Measurements from ENCODE around the gene PRXL2C.
A peak's percentile ranks its signal among the peaks of the same experiment; 100 is the strongest.
"Not testable (repeated sequence)": the region's sequence is repeated elsewhere in the genome, so short reads cannot be mapped to it uniquely, and the experiment has no call there.

PRXL2C gene

DNA sequence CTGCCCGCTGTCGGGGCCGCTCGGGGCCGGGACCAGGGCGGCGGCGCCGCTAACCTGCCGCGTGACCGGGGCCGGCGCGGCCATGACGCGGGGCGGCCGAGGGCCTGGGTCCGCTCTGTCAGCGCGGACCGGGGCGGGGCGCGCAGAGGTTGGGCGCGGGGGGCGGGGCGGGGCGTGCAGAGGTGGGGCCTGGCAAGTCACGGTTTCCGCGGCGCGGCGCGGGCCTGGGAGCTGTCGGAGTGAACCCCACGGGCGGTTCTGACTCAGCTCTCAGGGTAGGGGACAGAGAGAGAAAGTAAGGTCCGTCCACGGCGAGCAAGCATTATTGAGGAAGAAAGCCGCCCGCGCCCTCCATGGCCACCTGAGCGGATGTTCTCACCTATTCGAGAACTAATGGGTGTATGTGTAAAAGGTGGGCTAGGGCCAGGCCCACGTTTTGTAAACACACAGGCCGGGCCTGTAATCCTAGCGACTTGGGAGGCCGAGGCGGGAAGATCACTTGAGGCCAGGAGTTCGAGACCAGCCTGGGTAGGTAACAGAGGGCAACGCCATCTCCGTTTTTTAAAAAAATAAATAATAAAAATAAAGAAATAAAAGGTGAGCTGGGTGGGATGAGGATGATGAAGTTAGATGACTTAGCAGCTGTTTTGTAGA is at the start of gene PRXL2C:
Gene PRXL2C (minus strand): TSS at position 120 of the 654 bp plus-strand sequence. CDS start 36 bp downstream, at position 84.
- peak; percentile 75 for DNase-seq

GRCh38 chr9:96700721-96701375 is 45.7 kb upstream of the PRXL2C start:
- not testable (repeated sequence) for DNase-seq

DNA sequence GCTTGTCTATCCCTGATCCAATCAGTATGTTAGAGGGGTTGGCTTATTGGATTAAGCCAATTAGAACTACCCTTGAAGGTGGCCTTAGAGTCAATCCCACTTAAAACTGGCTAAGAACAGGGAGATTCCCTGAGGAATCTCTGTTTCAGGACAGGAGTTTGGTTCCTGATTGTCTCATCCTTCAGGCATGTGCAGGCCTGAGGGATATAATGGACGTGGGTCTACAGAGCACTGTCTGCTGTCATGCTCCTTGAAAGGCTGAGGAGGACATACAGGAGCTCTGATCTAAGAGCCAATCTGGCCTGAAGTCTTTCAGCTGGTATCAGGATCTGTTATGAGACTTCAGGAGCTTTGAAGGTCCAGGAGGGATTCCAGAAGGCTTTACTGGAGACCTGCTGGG is 36.2 kb upstream of the PRXL2C start:
- DNase-seq: no peak

DNA sequence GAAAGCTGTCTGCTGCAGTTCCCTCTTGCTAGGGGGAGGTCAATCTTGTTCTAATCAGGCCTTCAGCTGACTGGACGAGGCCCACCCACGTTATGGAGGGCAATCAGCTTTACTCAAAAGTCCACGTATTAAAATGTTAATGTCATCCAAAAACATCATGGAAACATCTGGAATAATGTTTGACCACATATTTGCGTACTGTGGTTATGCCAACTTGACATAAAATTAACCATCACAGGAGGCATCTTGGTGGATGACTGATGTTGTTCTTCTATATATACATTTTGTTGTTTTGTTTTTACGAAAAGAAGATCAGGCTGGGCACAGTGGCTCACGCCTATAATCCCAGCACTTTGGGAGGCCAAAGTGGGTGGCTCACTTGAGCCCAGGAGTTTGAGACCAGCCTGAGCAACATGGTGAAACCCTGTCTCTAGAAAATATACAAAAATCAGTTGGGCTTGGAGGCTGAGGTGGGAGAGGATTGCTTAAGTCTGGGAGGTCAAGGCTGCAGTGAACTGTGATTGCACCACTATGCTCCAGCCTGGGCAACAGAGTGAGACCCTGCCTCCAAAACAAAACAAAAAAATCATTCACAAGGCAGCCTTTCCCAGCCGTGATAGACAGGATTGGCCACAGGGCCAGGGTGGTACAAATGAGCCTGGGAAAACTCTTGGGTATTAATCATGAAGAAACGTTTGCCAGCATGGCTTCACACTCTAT is 33.8 kb upstream of the PRXL2C start:
- DNase-seq: no peak

DNA sequence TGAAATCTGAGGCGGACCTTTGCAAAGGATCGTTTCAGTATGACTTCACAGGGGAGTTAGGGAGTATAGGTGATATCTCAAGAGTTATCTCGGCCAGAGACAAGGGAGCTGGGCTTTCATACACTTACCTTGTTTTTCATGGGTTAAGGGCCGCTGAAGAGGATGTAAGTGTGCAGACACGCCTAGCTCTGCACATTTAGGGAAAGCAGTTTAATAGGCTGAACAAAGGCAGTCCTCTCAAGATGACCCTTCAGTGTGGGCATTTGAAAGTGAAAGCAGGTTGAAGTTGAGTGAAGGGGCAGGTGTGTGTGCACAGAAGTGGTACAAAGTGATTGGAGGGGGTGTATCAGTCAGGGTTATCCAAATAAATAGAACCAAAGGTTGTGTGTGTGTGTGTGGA is 33.1 kb upstream of the PRXL2C start:
- DNase-seq: no peak

DNA sequence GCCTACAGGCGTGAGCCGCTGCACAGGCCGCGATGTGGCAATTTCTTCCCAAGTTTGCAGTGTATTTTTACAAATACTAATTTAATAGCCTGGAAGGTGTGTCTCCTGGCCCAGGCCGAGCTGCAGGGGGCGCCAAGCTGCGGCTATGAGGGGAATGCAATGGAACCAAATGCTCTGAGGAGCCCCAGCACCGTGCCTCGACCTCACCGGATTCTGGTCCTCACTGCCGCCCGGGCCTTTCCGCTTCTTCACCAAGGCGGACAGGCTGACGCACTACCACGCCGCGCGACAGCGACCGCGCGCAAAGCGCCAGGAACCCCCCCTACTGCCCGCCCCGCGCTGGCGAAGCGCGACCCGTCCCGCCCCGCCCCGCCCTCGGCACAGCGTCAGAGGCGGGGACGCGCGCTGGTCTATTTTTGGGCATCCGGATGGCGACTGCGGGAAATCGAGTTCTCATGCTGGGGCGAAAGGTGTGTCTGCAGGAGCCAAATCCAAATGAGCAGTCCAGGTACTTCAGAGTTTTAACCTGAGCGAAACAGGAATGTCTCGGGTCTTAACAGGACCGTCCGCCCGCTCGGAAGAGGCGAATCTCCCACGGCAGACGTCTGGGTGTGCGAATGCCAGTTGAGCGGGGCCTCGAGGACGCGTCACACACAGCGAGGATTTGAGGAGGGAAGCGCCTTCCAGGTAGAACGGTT is 31.7 kb upstream of the PRXL2C start:
- DNase-seq: peak; percentile 69

DNA sequence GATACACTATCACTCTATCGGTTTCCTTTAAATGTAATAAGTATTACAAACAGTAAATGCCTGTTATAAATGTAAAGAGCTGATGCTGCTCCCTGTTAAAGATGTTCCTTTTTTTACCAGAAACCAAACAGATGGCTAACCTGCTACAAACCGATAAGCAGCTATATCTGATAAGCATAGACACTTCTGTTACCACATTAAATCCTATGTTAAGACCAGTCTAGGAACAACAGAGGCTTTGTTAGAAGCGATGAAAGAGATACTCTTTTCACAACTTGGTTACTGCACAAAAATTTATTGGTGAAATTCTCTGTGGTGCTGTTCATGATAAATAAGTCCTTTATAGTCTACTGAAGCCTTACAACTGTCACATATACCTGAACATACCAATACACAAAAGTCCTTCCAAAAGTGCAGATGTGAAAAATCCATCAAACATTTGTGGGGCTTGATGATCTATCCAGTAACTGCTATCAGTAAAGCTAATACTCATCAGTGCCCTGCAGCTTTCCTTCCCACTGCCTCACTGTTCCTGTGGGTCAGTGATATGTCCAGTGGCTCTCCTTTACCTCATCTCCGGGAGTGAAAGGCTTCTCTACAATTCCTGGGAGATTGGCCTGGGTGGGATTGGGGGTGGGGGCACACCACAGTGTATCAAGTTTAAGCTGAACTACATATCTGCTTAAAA is 25.8 kb upstream of the PRXL2C start:
- no peak for DNase-seq

GRCh38 chr9:96674906-96675538 is 19.9 kb upstream of the PRXL2C start:
- no peak for DNase-seq

DNA sequence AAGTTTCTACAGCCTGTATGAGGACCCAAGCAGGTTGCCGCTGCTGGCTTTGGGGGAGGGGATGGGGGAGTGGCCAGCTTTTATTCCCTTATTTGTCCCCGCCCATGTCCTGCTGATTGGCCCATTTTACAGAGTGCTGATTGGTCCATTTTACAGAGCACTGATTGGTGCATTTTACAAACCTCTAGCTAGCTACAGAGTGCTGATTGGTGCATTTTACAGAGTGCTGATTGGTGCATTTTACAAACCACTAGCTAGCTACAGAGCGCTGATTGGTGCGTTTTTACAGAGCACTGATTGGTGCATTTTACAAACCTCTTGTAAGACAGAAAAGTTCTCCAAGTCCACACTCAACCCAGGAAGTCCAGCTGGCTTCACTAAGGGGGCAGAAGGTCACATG is 18.7 kb upstream of the PRXL2C start:
- not testable (repeated sequence) for DNase-seq

GRCh38 chr9:96668868-96669534 is 13.9 kb upstream of the PRXL2C start:
- no peak for DNase-seq

- DNase-seq: no peak
Measured at GRCh38 chr9:96667363-96667728, 12.2 kb upstream of the PRXL2C start.

GRCh38 chr9:96666653-96667362 is 11.7 kb upstream of the PRXL2C start:
- DNase-seq: not testable (repeated sequence)

GRCh38 chr9:96665789-96666188 is 10.7 kb upstream of the PRXL2C start:
- no peak for DNase-seq

DNA sequence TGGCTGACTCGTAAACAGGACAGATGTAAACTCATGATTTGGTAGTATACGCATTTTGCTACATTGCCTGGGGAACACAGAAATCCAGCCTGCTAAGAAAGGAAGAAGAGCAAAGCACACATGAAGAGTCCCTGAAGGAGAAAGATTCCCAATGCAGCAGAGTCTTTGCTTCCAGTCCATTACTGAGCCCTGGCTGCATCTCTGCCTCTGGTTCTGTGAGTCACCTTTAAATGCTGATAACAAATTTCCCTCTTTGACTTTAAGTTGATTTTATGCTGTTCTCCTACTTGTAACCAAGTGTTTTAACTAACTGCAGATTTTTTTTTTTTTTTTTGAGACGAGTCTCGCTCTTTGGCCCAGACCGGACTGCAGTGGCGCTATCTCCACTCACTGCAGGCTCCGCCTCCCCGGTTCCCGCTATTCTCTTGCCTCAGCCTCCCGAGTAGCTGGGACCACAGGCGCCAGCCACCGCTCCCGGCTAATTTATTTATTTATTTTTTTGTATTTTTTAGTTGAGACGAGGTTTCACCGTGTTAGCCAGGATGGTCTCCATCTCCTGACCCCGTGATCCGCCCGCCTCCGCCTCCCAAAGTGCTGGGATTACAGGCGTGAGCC is 8.5 kb upstream of the PRXL2C start:
- no peak for DNase-seq

GRCh38 chr9:96661711-96662110 is 6.6 kb upstream of the PRXL2C start:
- DNase-seq: no peak

- no peak for DNase-seq
Measured at GRCh38 chr9:96660692-96661248, 5.7 kb upstream of the PRXL2C start.

DNA sequence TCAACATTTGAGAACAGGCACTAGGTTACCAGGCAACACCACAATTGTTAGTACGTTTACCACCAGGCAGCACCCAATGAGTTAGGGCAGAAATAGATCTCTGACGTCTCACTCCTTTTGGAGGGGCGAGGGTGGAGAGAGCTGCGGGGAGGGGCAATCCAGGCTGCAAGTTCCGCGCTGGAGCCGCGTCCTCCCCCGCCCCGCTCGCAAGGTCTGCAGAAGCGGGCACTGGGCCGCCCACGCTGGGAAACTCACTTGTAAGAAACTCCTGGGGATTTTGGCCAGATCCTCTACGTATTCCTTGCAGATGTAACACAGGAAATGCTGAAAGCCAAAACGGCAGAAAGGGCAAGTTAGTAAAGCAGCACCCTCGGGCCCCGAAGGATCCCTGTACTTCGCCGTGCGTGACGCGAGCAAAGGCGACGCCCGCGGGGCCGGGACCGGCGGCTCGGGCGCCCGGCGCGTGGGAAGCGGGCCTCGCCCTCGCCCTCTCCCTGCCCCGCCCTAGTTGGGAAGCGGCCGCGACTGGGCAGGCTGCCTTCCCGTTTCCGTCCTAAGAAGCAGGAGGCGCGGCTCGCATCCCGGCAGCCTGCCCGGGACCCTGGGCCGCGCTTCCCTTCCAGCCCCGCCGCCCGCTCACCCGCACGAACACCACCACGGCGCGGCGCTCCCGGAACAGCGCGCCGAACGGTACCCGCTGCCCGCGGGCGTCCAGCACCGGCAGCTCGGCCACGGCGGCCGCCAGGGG is 493 bp downstream of the PRXL2C start:
- peak; percentile 49 for DNase-seq

DNA sequence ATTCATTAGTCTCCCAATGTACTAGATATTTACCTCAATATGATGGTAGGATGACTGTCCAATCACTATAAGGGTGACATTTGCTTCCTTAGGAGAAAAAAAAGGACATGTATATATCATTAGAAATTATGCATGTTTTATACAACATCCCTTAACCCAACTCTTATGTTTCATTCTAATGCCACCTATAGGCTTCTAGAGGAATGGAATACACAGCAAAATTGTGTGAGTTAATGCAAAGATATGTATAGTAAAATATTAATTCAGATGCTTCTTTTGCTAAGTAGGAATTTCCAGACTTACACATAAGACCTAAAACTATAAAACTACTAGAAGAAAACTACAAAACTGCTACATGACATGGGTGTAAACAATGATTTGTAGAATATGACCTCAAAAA is 3.5 kb downstream of the PRXL2C start:
- DNase-seq: no peak

- no peak for DNase-seq
Measured at GRCh38 chr9:96649620-96650324, 5.3 kb downstream of the PRXL2C start.
